Thoracic aorta (tissue), 2 donors: ENCODE results near the gene PLAA. TPM values are rescaled to one million over a fixed set of nuclear protein-coding genes. Genes with fewer than 3 reads are reported as not detected.

Source experiments
- ATAC-seq: fragments of 150-250 bp; one replicate; pipeline ENCODE4 v1.8.0; 2017; ENCODE audit warnings: low read depth; ENCODE audit not compliant: insufficient number of reproducible peaks, low FRiP score
- DNase-seq: peaks from one replicate; pipeline ENCODE4 v3.0.0-alpha.2; 2020; ENCODE audit warnings: low spot score
- H3K27ac ChIP-seq, 2 donors: fragments of 200-600 bp; sonication (generic); 1 replicate in 1 of 2; 2 replicates in 1 of 2; pipeline ENCODE4 v1.5.1; 2016; ENCODE audit warnings: mild to moderate bottlenecking in 2 of 2, moderate library complexity in 2 of 2
- H3K27me3 ChIP-seq: fragments of 200-600 bp; sonication (generic); replicated peaks from 2 replicates; pipeline ENCODE4 v1.6.0; 2016; ENCODE audit warnings: mild to moderate bottlenecking; ENCODE audit not compliant: insufficient read depth
- H3K36me3 ChIP-seq: fragments of 200-600 bp; sonication (generic); one replicate; pipeline ENCODE4 v1.5.1; 2016
- H3K4me1 ChIP-seq, 2 donors: fragments of 200-600 bp; sonication (generic); 1 replicate in 1 of 2; 2 replicates in 1 of 2; pipeline versions ENCODE4 v1.5.1 to v1.6.0; 2016; ENCODE audit warnings: low read depth in 2 of 2, mild to moderate bottlenecking in 1 of 2; ENCODE audit not compliant: control insufficient read depth in 1 of 2
- H3K4me3 ChIP-seq: fragments of 200-600 bp; sonication (generic); 2 replicates; pipeline ENCODE4 v1.5.1; 2016; ENCODE audit warnings: mild to moderate bottlenecking
- H3K9me3 ChIP-seq: fragments of 200-600 bp; sonication (generic); 2 replicates; pipeline ENCODE4 v1.5.1; 2016
- CTCF ChIP-seq: fragments of 200-600 bp; sonication (generic); IDR thresholded peaks from one replicate; pipeline ENCODE4 v1.5.1; 2019; ENCODE audit warnings: antibody characterized with exemption
- total RNA-seq, 2 donors: library from RNA; depleted of rRNA; stranded (reverse); fragments of >200 nt; gene quantifications; one replicate each; pipeline versions ENCODE4 v1.1.0 to v1.2.3, GENCODE V29; 2016

PLAA gene
- total RNA-seq, 2 donors from 2014 or later: 33.2 to 34.1 TPM

- H3K27me3 ChIP-seq: no peaks in the 10 kb centered on the region
- no peak for DNase-seq
- H3K36me3 ChIP-seq: no peaks in the 10 kb centered on the region
- no peak for ATAC-seq
- no peak for TF ChIP-seq CTCF
- peak overlapping the region; percentile 95 for H3K4me3 ChIP-seq
- H3K9me3 ChIP-seq: no peaks in the 10 kb centered on the region
- H3K4me1 ChIP-seq: peaks cover 19 to 34% of the 10 kb centered on the region in 2 donors
- peak overlapping the region; percentile 98 for H3K27ac ChIP-seq
Observed at GRCh38 chr9:26947736-26948135, 694 bp upstream of the PLAA start.

GRCh38 chr9:26945591-26945990, 1.5 kb downstream of the PLAA start:
- H3K4me3 ChIP-seq: peak overlapping the region; percentile 95
- no peak for DNase-seq
- H3K9me3 ChIP-seq: no peaks in the 10 kb centered on the region
- H3K27ac ChIP-seq: no peak overlapping the region
- H3K4me1 ChIP-seq: peaks cover 22 to 40% of the 10 kb centered on the region in 2 donors
- no peaks in the 10 kb centered on the region for H3K27me3 ChIP-seq
- no peaks in the 10 kb centered on the region for H3K36me3 ChIP-seq
- ATAC-seq: no peak
- TF ChIP-seq CTCF: no peak

GRCh38 chr9:26940779-26941178, 6.3 kb downstream of the PLAA start:
- Histone ChIP-seq H3K4me3 (no peak overlapping the region), H3K27me3 (no peaks in the 10 kb centered on the region), H3K4me1 (peaks cover 16 to 28% of the 10 kb centered on the region in 2 donors), H3K27ac (no peak overlapping the region), H3K36me3 (no peaks in the 10 kb centered on the region), H3K9me3 (no peaks in the 10 kb centered on the region)
- no peak for TF ChIP-seq CTCF
- no peak for DNase-seq
- ATAC-seq: no peak

- Histone ChIP-seq H3K36me3 (no peaks in the 10 kb centered on the region), H3K4me1 (peaks cover 10 to 22% of the 10 kb centered on the region in 2 donors), H3K27ac (no peak overlapping the region), H3K27me3 (no peaks in the 10 kb centered on the region), H3K4me3 (no peak overlapping the region), H3K9me3 (no peaks in the 10 kb centered on the region)
- DNase-seq (no peak), ATAC-seq (no peak)
- TF ChIP-seq CTCF: no peak
Observed at GRCh38 chr9:26939955-26940711, 6.9 kb downstream of the PLAA start.

GRCh38 chr9:26937816-26938371, 9.1 kb downstream of the PLAA start:
- ATAC-seq (no peak), DNase-seq (no peak)
- peaks cover 3 to 6% of the 10 kb centered on the region in 2 donors for H3K4me1 ChIP-seq
- H3K4me3 ChIP-seq: no peak overlapping the region
- H3K27ac ChIP-seq: no peak overlapping the region
- H3K27me3 ChIP-seq: no peaks in the 10 kb centered on the region
- no peaks in the 10 kb centered on the region for H3K9me3 ChIP-seq
- H3K36me3 ChIP-seq: no peaks in the 10 kb centered on the region
- no peak for TF ChIP-seq CTCF
